ENCODE measurements around the gene STUM. TPM values are rescaled to one million over a fixed set of nuclear protein-coding genes. Genes with fewer than 3 reads are reported as not detected.
A peak's percentile ranks its signal among the peaks of the same experiment; 100 is the strongest.

The STUM gene
- total RNA-seq, 1 donor from 2014 or later = 0.83 TPM

GRCh38 chr1:226634166-226634588, 85.6 kb downstream of the STUM start:
- TF ChIP-seq CTCF (IDR thresholded peaks at IDR 0.05) = peak; percentile 96
- Histone ChIP-seq H3K27me3 (ENCODE audit: low read depth) (no peaks in the 10 kb centered on the region), H3K9me3 (no peaks in the 10 kb centered on the region), H3K36me3 (peaks cover 72% of the 10 kb centered on the region), H3K27ac (peak overlapping the region; percentile 47), H3K4me1 (peaks cover 23% of the 10 kb centered on the region), H3K4me3 (no peak overlapping the region)
- intact Hi-C loops (cut with DNase I) = loop anchor here (5.0 kb wide), 1 partner anchor 193 kb away; no protein-coding TSS in a partner anchor
- DNase-seq = peak; percentile 87
- peak; percentile 84 to 89 for ATAC-seq

- ATAC-seq = peak in 1 of 2 donors; percentile 12
- Histone ChIP-seq H3K4me1 (peaks cover 23% of the 10 kb centered on the region), H3K27ac (no peak overlapping the region), H3K27me3 (ENCODE audit: low read depth) (no peaks in the 10 kb centered on the region), H3K4me3 (no peak overlapping the region), H3K36me3 (peaks cover 78% of the 10 kb centered on the region), H3K9me3 (no peaks in the 10 kb centered on the region)
- intact Hi-C loops (cut with DNase I) = loop anchor here (5.0 kb wide), 1 partner anchor 193 kb away; no protein-coding TSS in a partner anchor
- no peak for TF ChIP-seq CTCF (IDR thresholded peaks at IDR 0.05)
- peak; percentile 33 for DNase-seq
Measured at GRCh38 chr1:226634611-226635246, 86.2 kb downstream of the STUM start.

- H3K27ac ChIP-seq = no peak overlapping the region
- intact Hi-C loops (cut with DNase I) = no loop called here
- no peak overlapping the region for H3K4me3 ChIP-seq
- DNase-seq (peak; percentile 46), ATAC-seq (no peak)
- peaks cover 86% of the 10 kb centered on the region for H3K36me3 ChIP-seq
- no peak for TF ChIP-seq CTCF (IDR thresholded peaks at IDR 0.05)
- H3K9me3 ChIP-seq = no peaks in the 10 kb centered on the region
- H3K4me1 ChIP-seq = peaks cover 23% of the 10 kb centered on the region
- no peaks in the 10 kb centered on the region for H3K27me3 ChIP-seq (ENCODE audit: low read depth)
Measured at GRCh38 chr1:226635456-226635941, 86.9 kb downstream of the STUM start.

- intact Hi-C loops (cut with DNase I) = no loop called here
- H3K4me3 ChIP-seq = no peak overlapping the region
- peaks cover 94% of the 10 kb centered on the region for H3K36me3 ChIP-seq
- ATAC-seq = no peak
- no peak for TF ChIP-seq CTCF (IDR thresholded peaks at IDR 0.05)
- no peaks in the 10 kb centered on the region for H3K27me3 ChIP-seq (ENCODE audit: low read depth)
- peaks cover 23% of the 10 kb centered on the region for H3K4me1 ChIP-seq
- H3K27ac ChIP-seq = no peak overlapping the region
- no peak for DNase-seq
- H3K9me3 ChIP-seq = no peaks in the 10 kb centered on the region
Measured at GRCh38 chr1:226636847-226637096, 88.2 kb downstream of the STUM start.

DNA sequence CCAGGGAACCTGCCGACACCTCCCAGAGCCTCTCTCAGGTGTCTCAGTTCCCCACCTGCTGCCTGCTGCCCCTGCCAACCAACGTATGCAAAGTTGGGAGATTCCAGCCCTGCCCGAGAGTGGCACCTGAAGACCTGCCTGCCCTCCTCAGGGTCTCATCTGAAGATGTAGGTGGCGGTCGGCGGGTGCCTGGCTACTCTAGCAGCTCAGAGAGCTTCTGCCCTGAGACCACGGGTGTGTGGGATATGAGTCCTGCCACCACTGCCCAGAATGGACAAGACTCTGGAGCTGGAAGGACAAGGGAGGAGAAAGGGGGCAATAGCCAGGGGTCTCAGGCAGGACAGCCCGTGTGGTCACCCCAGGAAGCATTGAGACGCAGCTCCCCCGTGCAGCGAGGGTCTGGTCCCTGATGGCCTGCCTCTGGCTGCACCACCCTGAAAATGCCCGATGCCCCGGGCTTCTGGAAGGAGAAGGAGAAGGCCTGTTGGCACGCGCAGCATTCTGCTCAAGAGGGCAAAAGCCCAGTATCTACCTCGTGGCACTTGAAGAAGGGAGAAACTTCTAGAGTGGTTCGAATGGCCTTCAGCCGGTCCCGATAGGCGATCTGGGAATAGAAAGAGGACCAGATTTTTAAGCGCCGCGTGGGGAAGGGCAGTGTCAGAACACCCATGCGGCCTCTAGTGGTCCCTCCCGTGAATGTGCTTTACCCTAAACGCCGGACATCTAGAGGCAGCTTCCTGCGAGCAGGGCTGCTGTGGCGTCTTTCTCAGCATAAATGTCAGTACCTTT, 88.8 kb downstream of the STUM start:
- H3K27ac ChIP-seq = no peak overlapping the region
- peaks cover 92% of the 10 kb centered on the region for H3K36me3 ChIP-seq

More for the DNA sequence above, 88.8 kb downstream of the STUM start:
- H3K4me1 ChIP-seq = peaks cover 23% of the 10 kb centered on the region
- TF ChIP-seq CTCF (IDR thresholded peaks at IDR 0.05) = peak; percentile 23
- H3K27me3 ChIP-seq (ENCODE audit: low read depth) = no peaks in the 10 kb centered on the region
- intact Hi-C loops (cut with DNase I) = no loop called here
- H3K4me3 ChIP-seq = no peak overlapping the region
- ATAC-seq (no peak), DNase-seq (no peak)
- no peaks in the 10 kb centered on the region for H3K9me3 ChIP-seq
